B cell (primary cell): ENCODE results near the gene STX2. TPM values are rescaled to one million over a fixed set of nuclear protein-coding genes. Genes with fewer than 3 reads are reported as not detected.

ENCODE experiments used
- ATAC-seq: fragments of 200-7000 bp; cut with Tn5 transposase; one replicate; pipeline ENCODE4 v1.10.0; 2021; ENCODE audit warnings: low read depth, mild to moderate bottlenecking, moderate number of reproducible peaks, moderate library complexity
- CTCF ChIA-PET: fragments of 350-600 bp; sonication (Branson Sonifier 250); formaldehyde crosslinking; loops from one replicate; lab custom pipeline; 2021; ENCODE audit warnings: antibody characterized with exemption, inconsistent platforms; lab: Charles Lee
- POLR2A ChIA-PET: fragments of 350-600 bp; sonication (Branson Sonifier 250); formaldehyde crosslinking; loops from one replicate; lab custom pipeline; 2021; ENCODE audit warnings: antibody characterized with exemption; lab: Charles Lee
- DNase-seq: peaks from one replicate; pipeline ENCODE4 v3.0.0; 2013
- H2AFZ ChIP-seq: 2 replicates; pipeline ENCODE4 v1.6.1; 2012; ENCODE audit warnings: mild to moderate bottlenecking, low read depth, low read length; ENCODE audit not compliant: insufficient read depth, poor library complexity, severe bottlenecking
- H3K27ac ChIP-seq, 2 donors: 1 replicate in 1 of 2; 2 replicates in 1 of 2; pipeline ENCODE4 v1.5.1; 2012 to 2013; ENCODE audit warnings: low read length in 2 of 2, mild to moderate bottlenecking in 2 of 2, moderate library complexity in 1 of 2
- H3K27me3 ChIP-seq, 4 experiments: fragments of 200-600 bp in 1 of 4; sonication (generic) in 1 of 4; replicated peaks in 1 of 4; 1 replicate in 2 of 4; 2 replicates in 2 of 4; pipeline versions ENCODE4 v1.6.1 to v1.7.0; 2013 to 2016; ENCODE audit warnings: low read length in 3 of 4, mild to moderate bottlenecking in 2 of 4, mixed read lengths in 1 of 4, moderate library complexity in 1 of 4; ENCODE audit not compliant: insufficient read depth in 4 of 4, control insufficient read depth in 3 of 4; ENCODE audit errors: control extremely low read depth in 1 of 4
- H3K36me3 ChIP-seq, 2 experiments: replicated peaks in 1 of 2; 1 replicate in 1 of 2; 2 replicates in 1 of 2; pipeline versions ENCODE4 v1.6.1 to v1.7.1; 2013; ENCODE audit warnings: low read length in 1 of 2; ENCODE audit not compliant: insufficient read depth in 2 of 2, control insufficient read depth in 1 of 2; ENCODE audit errors: control extremely low read depth in 1 of 2, extremely low read depth in 1 of 2
- H3K4me1 ChIP-seq, 2 donors: fragments of 200-600 bp in 1 of 2; sonication (generic) in 1 of 2; 1 replicate in 1 of 2; 2 replicates in 1 of 2; pipeline versions ENCODE4 v1.5.1 to v1.6.1; 2013 to 2017; ENCODE audit warnings: low read length in 2 of 2; ENCODE audit not compliant: control insufficient read depth in 2 of 2, insufficient read depth in 2 of 2
- H3K4me2 ChIP-seq: replicated peaks from 2 replicates; pipeline ENCODE3; 2012; ENCODE audit warnings: mild to moderate bottlenecking, low read depth, low read length; ENCODE audit not compliant: poor library complexity, severe bottlenecking
- H3K4me3 ChIP-seq, 5 experiments: fragments of 200-600 bp in 1 of 5; sonication (generic) in 1 of 5; 1 replicate in 3 of 5; 2 replicates in 2 of 5; pipeline versions ENCODE4 v1.5.1 to v1.7.0; 2011 to 2016; ENCODE audit warnings: low read length in 4 of 5, mild to moderate bottlenecking in 4 of 5, low read depth in 2 of 5, control low read depth in 1 of 5, moderate library complexity in 1 of 5; ENCODE audit not compliant: insufficient read depth in 1 of 5; ENCODE audit errors: control extremely low read depth in 1 of 5, extremely low read depth in 1 of 5
- H3K79me2 ChIP-seq: fragments of 200-600 bp; sonication (generic); one replicate; pipeline ENCODE4 v1.6.0; 2016; ENCODE audit warnings: low read length; ENCODE audit not compliant: control insufficient read depth, insufficient read depth
- H3K9ac ChIP-seq: fragments of 200-600 bp; sonication (generic); 2 replicates; pipeline ENCODE4 v1.6.1; 2017; ENCODE audit warnings: mild to moderate bottlenecking, low read length, moderate library complexity
- H3K9me3 ChIP-seq, 3 donors: one replicate each; pipeline versions ENCODE4 v1.6.1 to v1.7.1; 2013; ENCODE audit warnings: low read length in 2 of 3; ENCODE audit not compliant: control insufficient read depth in 2 of 3, insufficient read depth in 1 of 3; ENCODE audit errors: control extremely low read depth in 1 of 3
- H4K20me1 ChIP-seq: 2 replicates; pipeline ENCODE4 v1.6.0; 2012; ENCODE audit warnings: mild to moderate bottlenecking, low read length; ENCODE audit not compliant: insufficient read depth, control insufficient read depth, poor library complexity, severe bottlenecking
- H3K27ac Mint-ChIP-seq: one replicate; pipeline ENCODE4 v1.8.0; 2021; ENCODE audit warnings: mixed read lengths
- H3K27me3 Mint-ChIP-seq: one replicate; pipeline ENCODE4 v1.8.0; 2021; ENCODE audit warnings: mixed read lengths
- H3K4me1 Mint-ChIP-seq: one replicate; pipeline ENCODE4 v1.8.0; 2021; ENCODE audit warnings: mixed read lengths
- H3K4me3 Mint-ChIP-seq: one replicate; pipeline ENCODE4 v1.8.0; 2021; ENCODE audit warnings: mixed read lengths
- H3K9me3 Mint-ChIP-seq: one replicate; pipeline ENCODE4 v1.8.0; 2022; ENCODE audit warnings: mixed read lengths; ENCODE audit not compliant: insufficient read depth
- EZH2 ChIP-seq: IDR thresholded peaks from 2 replicates; pipeline ENCODE4 v1.6.1; 2012; ENCODE audit warnings: borderline replicate concordance, low read depth, mild to moderate bottlenecking, moderate library complexity, low read length; ENCODE audit not compliant: insufficient read depth, poor library complexity, severe bottlenecking
- WGBS: methylation state at CpG from one replicate; pipeline ENCODE4 v1.1.5; 2013; ENCODE audit warnings: missing lambda C conversion rate; ENCODE audit not compliant: insufficient coverage; 5-methylcytosine and 5-hydroxymethylcytosine counted together
- intact Hi-C: fragments of 100-400 bp; cut with micrococcal nuclease; formaldehyde crosslinking; loops from one replicate; pipeline ENCODE4 v1.10.0; 2022
- polyA plus RNA-seq: library from polyadenylated mRNA; depleted of rRNA; stranded (reverse); fragments of >200 nt; gene quantifications from 2 replicates; pipeline ENCODE4 v1.2.3, GENCODE V29; 2012
- total RNA-seq, 2 donors: library from RNA; stranded (reverse); fragments of 120-200 nt in 1 of 2; gene quantifications; 1 replicate in 1 of 2; 2 replicates in 1 of 2; pipeline versions ENCODE4 v1.2.3 to v1.2.4, GENCODE V29; 2013 to 2022
- TF ChIP-seq, protein P1 (sequence below): fragments of 200-600 bp; IDR thresholded peaks from one replicate; pipeline ENCODE4 v1.8.0; 2022; ENCODE audit warnings: antibody characterized with exemption, mild to moderate bottlenecking

Gene STX2
- total and polyA plus RNA-seq, 2 donors (not counting 1 experiment from before 2014, with no cell fraction given): 12.7 to 19.8 TPM

DNA sequence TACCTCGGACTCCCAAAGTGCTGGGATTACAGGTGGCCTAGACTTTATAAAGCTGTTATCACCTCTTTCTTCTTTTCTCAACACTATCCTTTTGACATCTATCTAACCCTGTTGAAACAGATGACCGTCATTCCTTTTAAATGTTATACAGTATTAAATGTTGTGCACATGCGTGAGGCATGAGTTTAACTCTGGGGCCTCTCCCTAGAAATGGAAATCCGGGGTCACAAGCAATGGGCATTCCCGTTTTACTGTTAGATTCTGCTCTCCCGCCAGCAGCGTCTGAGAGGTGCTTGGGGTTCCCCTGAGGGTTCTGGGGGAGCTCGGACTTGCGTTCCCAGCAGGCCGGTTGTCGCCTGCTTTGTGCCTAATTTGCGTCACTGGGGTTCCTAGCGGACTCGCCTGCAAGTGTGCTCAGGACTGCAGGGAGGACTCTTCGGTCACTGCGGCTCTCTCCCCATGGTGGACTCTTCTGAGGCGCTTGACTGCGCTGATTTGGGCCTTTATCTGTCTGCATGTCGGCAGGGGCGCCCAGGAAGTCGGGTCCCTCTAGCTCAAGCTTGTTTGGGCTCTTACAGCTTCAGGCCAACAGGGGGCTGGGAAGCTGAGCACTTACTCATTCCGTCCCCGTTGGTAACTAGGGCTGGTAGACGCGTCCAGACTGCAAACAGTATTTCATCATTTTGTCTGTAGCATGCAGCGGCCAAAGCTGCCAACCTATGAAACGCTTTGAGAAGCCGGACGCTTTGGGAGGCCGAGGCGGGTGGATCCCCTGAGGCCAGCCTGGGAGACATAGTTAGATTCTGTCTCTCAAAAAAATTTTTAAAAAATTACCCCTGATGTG, 31.6 kb upstream of the STX2 start:
- no peaks in the 10 kb centered on the region for H3K27me3 ChIP-seq
- CTCF ChIA-PET: interaction anchor here (0.6 to 1.3 kb wide), 7 partner anchors 22 to 262 kb away, joined by 3 to 6 read pairs (median 3); partner anchors contain the start of gene STX2
- Mint-ChIP-seq H3K9me3 (no peaks in the 10 kb centered on the region), H3K4me3 (peak overlapping the region; percentile 88), H3K4me1 (peaks cover 33% of the 10 kb centered on the region), H3K27ac (peak overlapping the region; percentile 90), H3K27me3 (no peaks in the 10 kb centered on the region)
- peak overlapping the region; percentile 78 to 84 for H3K27ac ChIP-seq
- DNase-seq (peak; percentile 82), ATAC-seq (peak; percentile 40)
- 57% methylated on average over 30 of the region's 31 CpGs for WGBS
- H3K36me3 ChIP-seq: peaks cover 4 to 21% of the 10 kb centered on the region in 2 experiments
- peak overlapping the region; percentile 89 for H2AFZ ChIP-seq
- H3K4me1 ChIP-seq: peaks cover 23 to 26% of the 10 kb centered on the region in 2 donors
- peaks cover 24% of the 10 kb centered on the region for H4K20me1 ChIP-seq
- H3K4me2 ChIP-seq: peak overlapping the region; percentile 91
- POLR2A ChIA-PET: no interaction called here
- TF ChIP-seq EZH2: no peak
- TF ChIP-seq, protein P1, sequence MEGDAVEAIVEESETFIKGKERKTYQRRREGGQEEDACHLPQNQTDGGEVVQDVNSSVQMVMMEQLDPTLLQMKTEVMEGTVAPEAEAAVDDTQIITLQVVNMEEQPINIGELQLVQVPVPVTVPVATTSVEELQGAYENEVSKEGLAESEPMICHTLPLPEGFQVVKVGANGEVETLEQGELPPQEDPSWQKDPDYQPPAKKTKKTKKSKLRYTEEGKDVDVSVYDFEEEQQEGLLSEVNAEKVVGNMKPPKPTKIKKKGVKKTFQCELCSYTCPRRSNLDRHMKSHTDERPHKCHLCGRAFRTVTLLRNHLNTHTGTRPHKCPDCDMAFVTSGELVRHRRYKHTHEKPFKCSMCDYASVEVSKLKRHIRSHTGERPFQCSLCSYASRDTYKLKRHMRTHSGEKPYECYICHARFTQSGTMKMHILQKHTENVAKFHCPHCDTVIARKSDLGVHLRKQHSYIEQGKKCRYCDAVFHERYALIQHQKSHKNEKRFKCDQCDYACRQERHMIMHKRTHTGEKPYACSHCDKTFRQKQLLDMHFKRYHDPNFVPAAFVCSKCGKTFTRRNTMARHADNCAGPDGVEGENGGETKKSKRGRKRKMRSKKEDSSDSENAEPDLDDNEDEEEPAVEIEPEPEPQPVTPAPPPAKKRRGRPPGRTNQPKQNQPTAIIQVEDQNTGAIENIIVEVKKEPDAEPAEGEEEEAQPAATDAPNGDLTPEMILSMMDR: peak; percentile 67
- peak overlapping the region; percentile 70 for H3K9ac ChIP-seq
- H3K79me2 ChIP-seq: peaks cover 30% of the 10 kb centered on the region
- peak overlapping the region in 4 of 5 experiments; percentile 66 to 72 (median 69) for H3K4me3 ChIP-seq
- peaks cover 0 to 3% (median 0%) of the 10 kb centered on the region in 3 donors for H3K9me3 ChIP-seq
- intact Hi-C loops: loop anchor here (1.0 to 10.0 kb wide), 6 partner anchors 31 to 1214 kb away; partner anchors contain the start of genes PUS1 and STX2

GRCh38 chr12:130868412-130868811, 29.4 kb upstream of the STX2 start:
- peaks cover 3% of the 10 kb centered on the region for H3K27me3 Mint-ChIP-seq
- Histone ChIP-seq H3K4me3 (no peak overlapping the region), H3K79me2 (peaks cover 12% of the 10 kb centered on the region), H2AFZ (no peak overlapping the region), H3K4me1 (peaks cover 12 to 17% of the 10 kb centered on the region in 2 donors), H3K36me3 (peaks cover 0 to 3% of the 10 kb centered on the region in 2 experiments), H3K9ac (no peak overlapping the region), H3K27ac (no peak overlapping the region), H3K4me2 (no peak overlapping the region), H4K20me1 (peaks cover 8% of the 10 kb centered on the region), H3K27me3 (no peaks in the 10 kb centered on the region), H3K9me3 (peaks cover 0 to 3% (median 0%) of the 10 kb centered on the region in 3 donors)
- no peak for ATAC-seq
- ChIA-PET POLR2A (no interaction called here), CTCF (no interaction called here)
- no peaks in the 10 kb centered on the region for H3K9me3 Mint-ChIP-seq
- DNase-seq: no peak
- intact Hi-C loops: no loop called here
- H3K4me3 Mint-ChIP-seq: no peak overlapping the region
- H3K4me1 Mint-ChIP-seq: peaks cover 19% of the 10 kb centered on the region
- WGBS: 91% methylated on average over 2 of the region's 4 CpGs
- TF ChIP-seq, protein P1: no peak
- TF ChIP-seq EZH2: no peak
- H3K27ac Mint-ChIP-seq: no peak overlapping the region
